HEK293 (cell line): Measurements from ENCODE around the gene CCBE1.

Experiments
- CTCF ChIA-PET: fragments of 350-600 bp; formaldehyde crosslinking; extraction: SDS; loops from one replicate; lab custom pipeline; 2021; ENCODE audit warnings: antibody characterized with exemption; lab: Yijun Ruan, JAX
- POLR2A ChIA-PET: fragments of 300-600 bp; formaldehyde crosslinking; extraction: SDS; loops from one replicate; lab custom pipeline; 2020; ENCODE audit warnings: antibody characterized with exemption, inconsistent platforms; lab: Yijun Ruan, JAX
- H3K27ac ChIP-seq: fragments of 200-500 bp; sonication (Bioruptor generic); 2 replicates; pipeline ENCODE4 v1.5.1; 2014; ENCODE audit warnings: low read depth, low read length, control low read depth, inconsistent platforms; ENCODE audit errors: extremely low read depth
- H3K36me3 ChIP-seq, 2 experiments: fragments of 200-500 bp in 1 of 2; sonication (Bioruptor generic) in 1 of 2; 1 replicate in 1 of 2; 2 replicates in 1 of 2; pipeline ENCODE4 v1.5.1; 2014 to 2017; ENCODE audit warnings: inconsistent platforms in 2 of 2, low read length in 2 of 2; ENCODE audit not compliant: control insufficient read depth in 2 of 2, insufficient read depth in 1 of 2
- H3K4me1 ChIP-seq: fragments of 200-500 bp; sonication (Bioruptor generic); 2 replicates; pipeline ENCODE4 v1.5.1; 2014; ENCODE audit warnings: mild to moderate bottlenecking, low read length, inconsistent platforms; ENCODE audit not compliant: control insufficient read depth, insufficient read depth
- H3K4me3 ChIP-seq: 2 replicates; pipeline ENCODE4 v1.5.1; 2011; ENCODE audit warnings: low read depth, mild to moderate bottlenecking, control low read depth, low read length, moderate library complexity
- H3K9me3 ChIP-seq: fragments of 200-500 bp; sonication (Bioruptor generic); 2 replicates; pipeline ENCODE4 v1.5.1; 2014; ENCODE audit warnings: low read depth, low read length, inconsistent platforms; ENCODE audit not compliant: control insufficient read depth, insufficient read depth
- BCL11B ChIP-seq: fragments of 450-650 bp; formaldehyde crosslinking; IDR thresholded peaks from 2 replicates; pipeline ENCODE4 v1.5.1; 2016; ENCODE audit warnings: low read depth, missing biosample characterization, missing genetic modification characterization
- CTCF ChIP-seq: fragments of 450-650 bp; formaldehyde crosslinking; IDR thresholded peaks from 2 replicates; pipeline ENCODE4 v1.5.1; 2016; ENCODE audit warnings: missing biosample characterization, missing genetic modification characterization
- PRDM2 ChIP-seq: fragments of 450-650 bp; formaldehyde crosslinking; IDR thresholded peaks from 2 replicates; pipeline ENCODE4 v1.5.1; 2016; ENCODE audit warnings: missing biosample characterization, missing genetic modification characterization, borderline replicate concordance
- SP3 ChIP-seq: fragments of 450-650 bp; formaldehyde crosslinking; IDR thresholded peaks from 2 replicates; pipeline ENCODE4 v1.5.1; 2016; ENCODE audit warnings: missing biosample characterization, missing genetic modification characterization
- TRIM28 ChIP-seq: IDR thresholded peaks from 2 replicates; pipeline ENCODE4 v1.6.1; 2011; ENCODE audit warnings: low read length, control low read depth, borderline replicate concordance
- ZBTB48 ChIP-seq: fragments of 450-650 bp; formaldehyde crosslinking; IDR thresholded peaks from 2 replicates; pipeline ENCODE4 v1.5.1; 2016; ENCODE audit warnings: missing biosample characterization, missing genetic modification characterization
- ZNF114 ChIP-seq: fragments of 450-650 bp; formaldehyde crosslinking; IDR thresholded peaks from 2 replicates; pipeline ENCODE4 v1.5.0; 2017; ENCODE audit warnings: missing biosample characterization, missing genetic modification characterization
- ZNF138 ChIP-seq: fragments of 450-650 bp; formaldehyde crosslinking; IDR thresholded peaks from 2 replicates; pipeline ENCODE4 v1.5.1; 2016; ENCODE audit warnings: missing biosample characterization, missing genetic modification characterization, borderline replicate concordance
- ZNF544 ChIP-seq: fragments of 450-650 bp; formaldehyde crosslinking; IDR thresholded peaks from 2 replicates; pipeline ENCODE4 v1.5.0; 2017; ENCODE audit warnings: missing biosample characterization, missing genetic modification characterization
- ZNF561 ChIP-seq: fragments of 450-650 bp; IDR thresholded peaks from 2 replicates; pipeline ENCODE4 v1.5.1; 2018; ENCODE audit warnings: missing biosample characterization, missing genetic modification characterization, borderline replicate concordance
- ZNF596 ChIP-seq: fragments of 450-650 bp; IDR thresholded peaks from 2 replicates; pipeline ENCODE4 v1.5.0; 2018; ENCODE audit warnings: missing biosample characterization, mild to moderate bottlenecking, missing genetic modification characterization, moderate library complexity
- ZNF645 ChIP-seq: fragments of 450-650 bp; formaldehyde crosslinking; IDR thresholded peaks from 2 replicates; pipeline ENCODE4; 2016; ENCODE audit warnings: missing biosample characterization, missing genetic modification characterization
- ZNF654 ChIP-seq: fragments of 450-650 bp; formaldehyde crosslinking; IDR thresholded peaks from 2 replicates; pipeline ENCODE4 v1.5.1; 2016; ENCODE audit warnings: low read depth, missing biosample characterization, missing genetic modification characterization
- ZNF692 ChIP-seq: fragments of 450-650 bp; formaldehyde crosslinking; IDR thresholded peaks from 2 replicates; pipeline ENCODE4 v1.5.1; 2016; ENCODE audit warnings: missing biosample characterization, missing genetic modification characterization
- ZNF843 ChIP-seq: fragments of 450-650 bp; formaldehyde crosslinking; IDR thresholded peaks from 2 replicates; pipeline ENCODE4 v1.5.1; 2016; ENCODE audit warnings: missing biosample characterization, missing genetic modification characterization
- ZXDB ChIP-seq: fragments of 450-650 bp; formaldehyde crosslinking; IDR thresholded peaks from 2 replicates; pipeline ENCODE4 v1.5.1; 2016; ENCODE audit warnings: missing biosample characterization, missing genetic modification characterization

Gene CCBE1

GRCh38 chr18:59631583-59632181, 65.5 kb downstream of the CCBE1 start:
- no peak overlapping the region for H3K27ac ChIP-seq
- H3K4me3 ChIP-seq = no peak overlapping the region
- CTCF ChIA-PET = interaction anchor here (0.6 to 7.2 kb wide), 57 partner anchors 9 to 364 kb away, joined by 3 to 148 read pairs (median 4); partner anchors contain the start of gene CCBE1
- H3K36me3 ChIP-seq = no peaks in the 10 kb centered on the region
- TF ChIP-seq SP3 (tag by site-specific recombination) (no peak), CTCF (tag by site-specific recombination) (peak; percentile 51; the same call in 1 of the 2 replicates), ZNF654 (tag by site-specific recombination) (peak; percentile 71)
- 0 out of 2 replicates have a peak, but pooled peaks cover 4% of the 10 kb centered on the region for H3K4me1 ChIP-seq
- no peaks in the 10 kb centered on the region; the same call in 1 of the 2 replicates for H3K9me3 ChIP-seq
- POLR2A ChIA-PET = interaction anchor here (0.5 to 2.0 kb wide), 5 partner anchors 63 to 269 kb away, joined by 3 to 5 read pairs (median 3); partner anchors contain the start of genes CCBE1 and PMAIP1

GRCh38 chr18:59629894-59630293, 67.3 kb downstream of the CCBE1 start:
- TF ChIP-seq ZNF138 (tag by site-specific recombination) = no peak
- no peak for TF ChIP-seq ZNF544 (tag by site-specific recombination)
- TF ChIP-seq ZNF114 (tag by site-specific recombination) = no peak
- TF ChIP-seq ZNF561 (tag by site-specific recombination) = no peak
- Histone ChIP-seq H3K9me3 (no peaks in the 10 kb centered on the region; the same call in 1 of the 2 replicates), H3K27ac (no peak overlapping the region), H3K4me3 (no peak overlapping the region), H3K36me3 (no peaks in the 10 kb centered on the region), H3K4me1 (0 out of 2 replicates have a peak, but pooled peaks cover 4% of the 10 kb centered on the region)
- POLR2A ChIA-PET = interaction anchor here (2.0 kb wide), 1 partner anchor 67 kb away, joined by 5 read pairs; the partner anchor contains the start of gene CCBE1
- CTCF ChIA-PET = interaction anchor here (0.7 to 7.2 kb wide), 6 partner anchors 11 to 201 kb away, joined by 3 to 148 read pairs (median 16); no protein-coding TSS in a partner anchor

GRCh38 chr18:59628995-59629394, 68.2 kb downstream of the CCBE1 start:
- Histone ChIP-seq H3K36me3 (no peaks in the 10 kb centered on the region), H3K9me3 (no peaks in the 10 kb centered on the region; the same call in 1 of the 2 replicates), H3K4me1 (peaks cover under 1% of the 10 kb centered on the region; the same call in 1 of the 2 replicates), H3K4me3 (no peak overlapping the region), H3K27ac (no peak overlapping the region)
- no peak for TF ChIP-seq ZNF843
- TF ChIP-seq TRIM28 = 0 out of 2 replicates have a peak, but pooled peaks have one; percentile 50
- peak; percentile 36; the same call in 1 of the 2 replicates for TF ChIP-seq ZBTB48 (tag by site-specific recombination)
- no peak for TF ChIP-seq ZNF596 (tag by site-specific recombination)
- TF ChIP-seq ZNF692 (tag by site-specific recombination) = peak; percentile 36; the same call in 1 of the 2 replicates
- TF ChIP-seq PRDM2 = no peak
- TF ChIP-seq BCL11B (tag by site-specific recombination) = no peak
- peak; percentile 41; the same call in 1 of the 2 replicates for TF ChIP-seq ZXDB
- no peak for TF ChIP-seq ZNF645
- ChIA-PET POLR2A (no interaction called here), CTCF (interaction anchor here (1.4 to 3.9 kb wide), 3 partner anchors 68 to 195 kb away, joined by 4 to 69 read pairs (median 6); partner anchors contain the start of gene CCBE1)
